GM21390 (cell line): ENCODE measurements around the gene CGA.
"Not testable (repeated sequence)": the region's sequence is repeated elsewhere in the genome, so short reads cannot be mapped to it uniquely, and the experiment has no call there.

Source experiments
- ATAC-seq: cut with Tn5 transposase; IDR thresholded peaks from one replicate; pipeline ENCODE4 v1.9.1; 2021; ENCODE audit not compliant: unreplicated experiment

Gene CGA

GRCh38 chr6:87095087-87095509 is at the start of gene CGA:
CGA (minus strand) TSS chr6:87095106; CDS start chr6:87088200, 6,906 bp downstream.
- ATAC-seq = no peak

GRCh38 chr6:87139927-87140326 is 45.0 kb upstream of the CGA start:
- not testable (repeated sequence) for ATAC-seq

GRCh38 chr6:87139236-87139635 is 44.3 kb upstream of the CGA start:
- no peak for ATAC-seq

- no peak for ATAC-seq
Observed at GRCh38 chr6:87136963-87137362, 42.1 kb upstream of the CGA start.

- ATAC-seq = no peak
Observed at GRCh38 chr6:87127737-87128136, 32.8 kb upstream of the CGA start.

- ATAC-seq = no peak
Observed at GRCh38 chr6:87126501-87126900, 31.6 kb upstream of the CGA start.

- ATAC-seq = no peak
Observed at GRCh38 chr6:87124074-87124473, 29.2 kb upstream of the CGA start.

- ATAC-seq = no peak
Observed at GRCh38 chr6:87122477-87122876, 27.6 kb upstream of the CGA start.

- no peak for ATAC-seq
Observed at GRCh38 chr6:87118054-87118453, 23.1 kb upstream of the CGA start.

GRCh38 chr6:87116922-87117321 is 22.0 kb upstream of the CGA start:
- no peak for ATAC-seq

- peak; percentile 90 for ATAC-seq
Observed at GRCh38 chr6:87115402-87116135, 20.7 kb upstream of the CGA start.

- ATAC-seq = no peak
Observed at GRCh38 chr6:87110636-87111035, 15.7 kb upstream of the CGA start.

- ATAC-seq = no peak
Observed at GRCh38 chr6:87105823-87106222, 10.9 kb upstream of the CGA start.

GRCh38 chr6:87104667-87105066 is 9.8 kb upstream of the CGA start:
- no peak for ATAC-seq

GRCh38 chr6:87103977-87104601 is 9.2 kb upstream of the CGA start:
- ATAC-seq = no peak

GRCh38 chr6:87102151-87102621 is 7.3 kb upstream of the CGA start:
- no peak for ATAC-seq

GRCh38 chr6:87101067-87101466 is 6.2 kb upstream of the CGA start:
- ATAC-seq = no peak

GRCh38 chr6:87100216-87100615 is 5.3 kb upstream of the CGA start:
- no peak for ATAC-seq

GRCh38 chr6:87099472-87099871 is 4.6 kb upstream of the CGA start:
- peak; percentile 81 for ATAC-seq

GRCh38 chr6:87094576-87094975 is 330 bp downstream of the CGA start:
- no peak for ATAC-seq

GRCh38 chr6:87093651-87094050 is 1.3 kb downstream of the CGA start:
- no peak for ATAC-seq

- no peak for ATAC-seq
Observed at GRCh38 chr6:87093199-87093598, 1.7 kb downstream of the CGA start.

GRCh38 chr6:87092435-87092834 is 2.5 kb downstream of the CGA start:
- no peak for ATAC-seq
